ENCODE data around the gene TRAF3IP1.

GRCh38 chr2:238331916-238332315, 11.6 kb downstream of the TRAF3IP1 start:
- TF ChIP-seq POLR2A (IDR thresholded peaks at IDR 0.05) = no peak
- TF ChIP-seq, protein P1, sequence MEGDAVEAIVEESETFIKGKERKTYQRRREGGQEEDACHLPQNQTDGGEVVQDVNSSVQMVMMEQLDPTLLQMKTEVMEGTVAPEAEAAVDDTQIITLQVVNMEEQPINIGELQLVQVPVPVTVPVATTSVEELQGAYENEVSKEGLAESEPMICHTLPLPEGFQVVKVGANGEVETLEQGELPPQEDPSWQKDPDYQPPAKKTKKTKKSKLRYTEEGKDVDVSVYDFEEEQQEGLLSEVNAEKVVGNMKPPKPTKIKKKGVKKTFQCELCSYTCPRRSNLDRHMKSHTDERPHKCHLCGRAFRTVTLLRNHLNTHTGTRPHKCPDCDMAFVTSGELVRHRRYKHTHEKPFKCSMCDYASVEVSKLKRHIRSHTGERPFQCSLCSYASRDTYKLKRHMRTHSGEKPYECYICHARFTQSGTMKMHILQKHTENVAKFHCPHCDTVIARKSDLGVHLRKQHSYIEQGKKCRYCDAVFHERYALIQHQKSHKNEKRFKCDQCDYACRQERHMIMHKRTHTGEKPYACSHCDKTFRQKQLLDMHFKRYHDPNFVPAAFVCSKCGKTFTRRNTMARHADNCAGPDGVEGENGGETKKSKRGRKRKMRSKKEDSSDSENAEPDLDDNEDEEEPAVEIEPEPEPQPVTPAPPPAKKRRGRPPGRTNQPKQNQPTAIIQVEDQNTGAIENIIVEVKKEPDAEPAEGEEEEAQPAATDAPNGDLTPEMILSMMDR (IDR thresholded peaks at IDR 0.05) = no peak

Measured in uterus (tissue), 2 donors.